NCI-H187 (cell line): Measurements from ENCODE around the gene EVA1C.
"Not testable (repeated sequence)": the region's sequence is repeated elsewhere in the genome, so short reads cannot be mapped to it uniquely, and the experiment has no call there.

Experiments used
- DNase-seq, 2 experiments: peaks; one replicate each; lab custom pipeline; 2025; lab: John Stamatoyannopoulos, UW

The EVA1C gene

GRCh38 chr21:32424674-32425073 is 12.2 kb downstream of the EVA1C start:
- no peak for DNase-seq

- no peak for DNase-seq
Observed at GRCh38 chr21:32425628-32426027, 13.1 kb downstream of the EVA1C start.

GRCh38 chr21:32426066-32426465 is 13.6 kb downstream of the EVA1C start:
- DNase-seq = no peak

GRCh38 chr21:32426592-32427051 is 14.1 kb downstream of the EVA1C start:
- no peak for DNase-seq

GRCh38 chr21:32427958-32428623 is 15.6 kb downstream of the EVA1C start:
- DNase-seq = no peak

- not testable (repeated sequence) for DNase-seq
Observed at GRCh38 chr21:32432982-32433660, 20.6 kb downstream of the EVA1C start.

GRCh38 chr21:32437729-32438128 is 25.2 kb downstream of the EVA1C start:
- no peak for DNase-seq

- no peak for DNase-seq
Observed at GRCh38 chr21:32442566-32443318, 30.2 kb downstream of the EVA1C start.

GRCh38 chr21:32445101-32445500 is 32.6 kb downstream of the EVA1C start:
- no peak for DNase-seq

- DNase-seq = not testable (repeated sequence)
Observed at GRCh38 chr21:32446440-32446839, 33.9 kb downstream of the EVA1C start.

- DNase-seq = no peak
Observed at GRCh38 chr21:32447224-32447623, 34.7 kb downstream of the EVA1C start.

GRCh38 chr21:32448803-32449594 is 36.5 kb downstream of the EVA1C start:
- DNase-seq = no peak

GRCh38 chr21:32450881-32451701 is 38.6 kb downstream of the EVA1C start:
- DNase-seq = not testable (repeated sequence)

GRCh38 chr21:32452191-32452590 is 39.7 kb downstream of the EVA1C start:
- not testable (repeated sequence) for DNase-seq

- no peak for DNase-seq
Observed at GRCh38 chr21:32452641-32453040, 40.1 kb downstream of the EVA1C start.

GRCh38 chr21:32455548-32455947 is 43.0 kb downstream of the EVA1C start:
- DNase-seq = no peak

- DNase-seq = no peak
Observed at GRCh38 chr21:32456497-32456918, 44.0 kb downstream of the EVA1C start.

GRCh38 chr21:32457360-32457840 is 44.9 kb downstream of the EVA1C start:
- DNase-seq = no peak

- DNase-seq = no peak
Observed at GRCh38 chr21:32457962-32458361, 45.5 kb downstream of the EVA1C start.

- DNase-seq = no peak
Observed at GRCh38 chr21:32459972-32460371, 47.5 kb downstream of the EVA1C start.

GRCh38 chr21:32461503-32461902 is 49.0 kb downstream of the EVA1C start:
- no peak for DNase-seq
